NT2/D1 (cell line): ENCODE data around the gene COLEC12.

Experiments
- SUZ12 ChIP-seq: IDR thresholded peaks from 2 replicates; pipeline ENCODE4 v1.6.1; 2011; ENCODE audit not compliant: insufficient read length, insufficient read depth; ENCODE audit errors: extremely low read depth
- YY1 ChIP-seq: IDR thresholded peaks from 2 replicates; pipeline ENCODE4 v1.6.1; 2011; ENCODE audit not compliant: insufficient read length, insufficient read depth
- ZNF274 ChIP-seq: IDR thresholded peaks from 2 replicates; pipeline ENCODE4 v1.6.1; 2011; ENCODE audit warnings: mild to moderate bottlenecking, low read depth, low read length

GRCh38 chr18:549967-550366, 49.5 kb upstream of the COLEC12 start:
- TF ChIP-seq SUZ12 (no peak), YY1 (no peak), ZNF274 (no peak)
